IPS-15b (cell line): ENCODE results near the gene HSD17B12.
A peak's percentile ranks its signal among the peaks of the same experiment; 100 is the strongest.
"Not testable (repeated sequence)": the region's sequence is repeated elsewhere in the genome, so short reads cannot be mapped to it uniquely, and the experiment has no call there.

Experiments used
- H3K27me3 ChIP-seq: one replicate; pipeline ENCODE4 v1.6.1; 2013; ENCODE audit warnings: low read length; ENCODE audit not compliant: control insufficient read depth, insufficient read depth
- H3K36me3 ChIP-seq: one replicate; pipeline ENCODE4 v1.6.1; 2013; ENCODE audit warnings: low read length; ENCODE audit not compliant: control insufficient read depth, insufficient read depth
- H3K4me1 ChIP-seq: one replicate; pipeline ENCODE4 v1.6.1; 2013; ENCODE audit warnings: mild to moderate bottlenecking, low read length; ENCODE audit not compliant: control insufficient read depth, insufficient read depth
- H3K4me3 ChIP-seq: one replicate; pipeline ENCODE4 v1.5.1; 2013; ENCODE audit warnings: low read depth, low read length
- H3K9ac ChIP-seq: one replicate; pipeline ENCODE4 v1.6.1; 2013; ENCODE audit warnings: low read depth, mild to moderate bottlenecking, low read length
- H3K9me3 ChIP-seq: one replicate; pipeline ENCODE4 v1.6.1; 2013; ENCODE audit warnings: mild to moderate bottlenecking, low read length; ENCODE audit not compliant: control insufficient read depth, insufficient read depth

Gene HSD17B12

GRCh38 chr11:43649921-43650320, 30.6 kb upstream of the HSD17B12 start:
- H3K9me3 ChIP-seq: no peaks in the 10 kb centered on the region
- no peak overlapping the region for H3K9ac ChIP-seq
- no peaks in the 10 kb centered on the region for H3K27me3 ChIP-seq
- no peak overlapping the region for H3K4me3 ChIP-seq
- H3K36me3 ChIP-seq: no peaks in the 10 kb centered on the region
- H3K4me1 ChIP-seq: peaks cover 3% of the 10 kb centered on the region

- not testable (repeated sequence) for H3K9ac ChIP-seq, H3K4me3 ChIP-seq, H3K4me1 ChIP-seq, H3K36me3 ChIP-seq, H3K9me3 ChIP-seq, H3K27me3 ChIP-seq
Observed at GRCh38 chr11:43663018-43663417, 17.5 kb upstream of the HSD17B12 start.

- H3K4me1 ChIP-seq: no peaks in the 10 kb centered on the region
- H3K9me3 ChIP-seq: no peaks in the 10 kb centered on the region
- no peak overlapping the region for H3K4me3 ChIP-seq
- no peak overlapping the region for H3K9ac ChIP-seq
- H3K36me3 ChIP-seq: no peaks in the 10 kb centered on the region
- H3K27me3 ChIP-seq: no peaks in the 10 kb centered on the region
Observed at GRCh38 chr11:43664295-43664694, 16.2 kb upstream of the HSD17B12 start.

DNA sequence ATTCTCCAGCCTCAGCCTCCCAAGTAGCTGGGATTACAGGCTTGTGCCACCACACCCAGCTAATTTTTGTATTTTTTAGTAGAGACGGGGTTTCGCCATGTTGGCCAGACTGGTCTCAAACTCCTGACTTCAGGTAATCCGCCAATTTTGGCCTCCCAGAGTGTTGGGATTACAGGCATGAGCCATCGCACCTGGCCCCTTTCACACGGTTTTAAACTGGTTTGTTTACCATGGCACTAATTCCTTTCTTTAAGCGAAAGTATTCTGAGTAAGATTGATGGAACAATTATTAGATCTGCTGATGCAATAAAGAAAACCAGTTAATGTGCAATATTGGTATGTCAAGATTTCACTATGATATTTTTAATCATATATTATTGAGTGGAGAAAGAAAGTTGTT, 9.3 kb upstream of the HSD17B12 start:
- not testable (repeated sequence) for H3K9ac ChIP-seq, H3K4me3 ChIP-seq, H3K9me3 ChIP-seq, H3K4me1 ChIP-seq, H3K27me3 ChIP-seq, H3K36me3 ChIP-seq

GRCh38 chr11:43674560-43674959, 6.0 kb upstream of the HSD17B12 start:
- Histone ChIP-seq H3K4me1 (no peaks in the 10 kb centered on the region), H3K36me3 (no peaks in the 10 kb centered on the region)

GRCh38 chr11:43676933-43677332, 3.6 kb upstream of the HSD17B12 start:
- Histone ChIP-seq H3K36me3 (no peaks in the 10 kb centered on the region), H3K9ac (no peak overlapping the region), H3K27me3 (no peaks in the 10 kb centered on the region), H3K9me3 (no peaks in the 10 kb centered on the region), H3K4me3 (no peak overlapping the region), H3K4me1 (no peaks in the 10 kb centered on the region)

More at GRCh38 chr11:43674560-43674959, 6.0 kb upstream of the HSD17B12 start:
- Histone ChIP-seq H3K9ac (no peak overlapping the region), H3K9me3 (no peaks in the 10 kb centered on the region), H3K4me3 (no peak overlapping the region), H3K27me3 (no peaks in the 10 kb centered on the region)

GRCh38 chr11:43681401-43681942, 934 bp downstream of the HSD17B12 start:
- peak overlapping the region; percentile 72 for H3K4me3 ChIP-seq
- H3K4me1 ChIP-seq: peaks cover 8% of the 10 kb centered on the region
- peak overlapping the region; percentile 86 for H3K9ac ChIP-seq
- no peaks in the 10 kb centered on the region for H3K27me3 ChIP-seq
- H3K9me3 ChIP-seq: no peaks in the 10 kb centered on the region
- H3K36me3 ChIP-seq: no peaks in the 10 kb centered on the region

GRCh38 chr11:43682081-43682480, 1.5 kb downstream of the HSD17B12 start:
- H3K4me3 ChIP-seq: peak overlapping the region; percentile 72
- H3K9me3 ChIP-seq: not testable (repeated sequence)

DNA sequence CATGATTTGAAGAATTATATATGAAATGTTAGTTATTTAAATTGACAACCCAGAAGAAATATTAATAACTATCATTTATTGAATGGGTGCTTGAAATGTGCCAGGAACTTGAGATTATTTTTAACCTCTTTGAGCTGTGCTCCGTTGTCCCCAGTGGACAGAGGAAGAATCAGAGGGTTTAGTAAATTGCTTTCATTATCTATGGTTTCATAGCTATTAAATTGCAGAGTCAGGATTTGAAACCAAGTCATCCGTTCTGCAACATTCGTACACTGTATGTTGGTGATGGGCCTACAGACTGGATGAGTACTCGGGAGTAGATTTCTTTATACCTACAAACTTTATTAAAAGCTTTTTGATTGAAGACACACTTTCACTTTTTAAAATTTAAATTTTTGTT, 4.9 kb downstream of the HSD17B12 start:
- Histone ChIP-seq H3K27me3 (no peaks in the 10 kb centered on the region), H3K4me1 (peaks cover 8% of the 10 kb centered on the region), H3K9me3 (no peaks in the 10 kb centered on the region), H3K9ac (no peak overlapping the region), H3K36me3 (no peaks in the 10 kb centered on the region), H3K4me3 (no peak overlapping the region)

More at GRCh38 chr11:43682081-43682480, 1.5 kb downstream of the HSD17B12 start:
- H3K9ac ChIP-seq: peak overlapping the region; percentile 86
- H3K36me3 ChIP-seq, H3K27me3 ChIP-seq, H3K4me1 ChIP-seq: not testable (repeated sequence)

GRCh38 chr11:43686207-43686606, 5.7 kb downstream of the HSD17B12 start:
- Histone ChIP-seq H3K9me3 (no peaks in the 10 kb centered on the region), H3K27me3 (no peaks in the 10 kb centered on the region), H3K4me1 (peaks cover 8% of the 10 kb centered on the region), H3K9ac (no peak overlapping the region), H3K4me3 (no peak overlapping the region), H3K36me3 (no peaks in the 10 kb centered on the region)

DNA sequence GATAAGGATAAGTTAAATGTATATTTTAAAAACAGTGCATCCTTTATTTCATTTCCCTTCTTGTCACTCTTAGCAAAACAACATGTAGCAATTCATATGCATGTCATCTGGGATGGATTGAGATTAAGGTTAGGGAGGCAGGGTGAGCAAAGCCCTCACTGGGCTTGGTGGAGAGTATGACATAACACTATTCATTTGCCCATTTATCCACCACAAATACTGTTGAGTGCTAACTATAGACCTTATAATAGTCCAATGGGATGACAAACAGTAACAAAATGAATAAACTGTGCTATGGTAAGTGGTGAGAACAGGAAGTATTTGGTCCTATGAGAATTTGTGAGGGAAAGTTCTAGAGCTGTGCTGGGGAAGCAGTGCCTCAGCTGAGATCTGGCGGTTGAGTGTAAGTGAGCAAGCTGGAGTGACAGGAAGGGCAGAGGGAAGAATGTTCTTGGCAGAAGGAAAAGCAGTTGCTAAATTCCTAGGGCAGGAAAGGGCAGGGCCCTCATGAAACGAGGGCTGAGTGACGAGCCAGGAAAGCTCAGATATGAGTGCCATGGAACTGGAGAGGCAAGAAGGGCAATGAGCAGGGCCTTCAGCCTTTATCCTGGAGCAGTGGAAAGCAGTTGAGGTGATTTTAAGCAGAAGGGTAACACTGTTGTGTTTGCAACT, 6.7 kb downstream of the HSD17B12 start:
- no peak overlapping the region for H3K9ac ChIP-seq
- peaks cover 8% of the 10 kb centered on the region for H3K4me1 ChIP-seq
- no peak overlapping the region for H3K4me3 ChIP-seq
- H3K9me3 ChIP-seq: no peaks in the 10 kb centered on the region
- no peaks in the 10 kb centered on the region for H3K36me3 ChIP-seq
- no peaks in the 10 kb centered on the region for H3K27me3 ChIP-seq

DNA sequence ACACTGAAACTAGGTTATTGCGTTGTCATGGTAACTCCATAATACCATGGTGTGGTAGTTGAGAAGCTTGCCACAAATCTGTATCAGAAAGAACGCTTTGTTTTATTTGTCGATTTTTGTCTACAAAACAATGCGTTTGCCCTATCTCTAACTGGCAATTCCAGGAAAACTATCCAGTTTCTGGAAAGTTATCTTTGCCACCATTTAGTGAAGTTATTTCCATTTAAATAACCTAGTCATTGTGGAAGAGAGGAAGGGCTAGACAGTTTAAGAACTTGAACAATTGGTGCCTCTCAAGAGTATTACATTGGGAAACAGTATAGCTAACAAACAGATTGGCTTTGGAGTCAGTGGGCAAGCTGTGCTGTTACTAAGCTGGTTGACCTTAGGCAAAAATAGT, 7.9 kb downstream of the HSD17B12 start:
- Histone ChIP-seq H3K36me3 (no peaks in the 10 kb centered on the region), H3K9me3 (no peaks in the 10 kb centered on the region), H3K27me3 (no peaks in the 10 kb centered on the region), H3K9ac (no peak overlapping the region), H3K4me1 (peaks cover 8% of the 10 kb centered on the region), H3K4me3 (no peak overlapping the region)
